CD4-positive, CD25-positive, alpha-beta regulatory T cell (primary cell): Measurements from ENCODE around the gene GALNT2. TPM values are rescaled to one million over a fixed set of nuclear protein-coding genes. Genes with fewer than 3 reads are reported as not detected.

ENCODE experiments used
- ATAC-seq, 2 donors: fragments of 150-1000 bp; cut with Tn5 transposase; one replicate each; pipeline ENCODE4 v1.10.0; 2021; ENCODE audit warnings: low read depth in 2 of 2, moderate number of reproducible peaks in 2 of 2, moderate library complexity in 1 of 2
- DNase-seq, 3 donors: peaks; one replicate each; pipeline versions ENCODE4 v3.0.0 to v3.0.0-alpha.2; 2012 to 2022; ENCODE audit warnings: mixed read lengths in 1 of 3
- H3K27ac ChIP-seq: one replicate; pipeline ENCODE4 v1.7.0; 2013; ENCODE audit warnings: mild to moderate bottlenecking, low read length; ENCODE audit not compliant: insufficient read depth, poor library complexity, severe bottlenecking
- H3K27me3 ChIP-seq: one replicate; pipeline ENCODE4 v1.7.0; 2013; ENCODE audit warnings: low read length; ENCODE audit not compliant: control insufficient read depth, insufficient read depth
- H3K36me3 ChIP-seq: one replicate; pipeline ENCODE4 v1.7.0; 2013; ENCODE audit warnings: mild to moderate bottlenecking, low read length, moderate library complexity; ENCODE audit not compliant: control insufficient read depth, insufficient read depth
- H3K4me1 ChIP-seq: 2 replicates; pipeline ENCODE4 v1.7.0; 2013; ENCODE audit warnings: mild to moderate bottlenecking, low read length; ENCODE audit not compliant: insufficient read depth, control insufficient read depth, poor library complexity, severe bottlenecking
- H3K4me3 ChIP-seq: one replicate; pipeline ENCODE4 v1.7.0; 2013; ENCODE audit warnings: low read depth, mild to moderate bottlenecking, low read length, moderate library complexity
- H3K9me3 ChIP-seq, 2 experiments: 1 replicate in 1 of 2; 2 replicates in 1 of 2; pipeline ENCODE4 v1.7.0; 2013; ENCODE audit warnings: low read length in 2 of 2, mild to moderate bottlenecking in 1 of 2, moderate library complexity in 1 of 2; ENCODE audit not compliant: control insufficient read depth in 2 of 2
- H3K27ac Mint-ChIP-seq, 3 donors: one replicate each; pipeline ENCODE4 v1.8.0; 2020 to 2022; ENCODE audit warnings: mild to moderate bottlenecking in 3 of 3, mixed read lengths in 3 of 3, moderate library complexity in 2 of 3
- H3K27me3 Mint-ChIP-seq: one replicate; pipeline ENCODE4 v1.8.0; 2022; ENCODE audit warnings: mild to moderate bottlenecking, mixed read lengths
- H3K36me3 Mint-ChIP-seq: one replicate; pipeline ENCODE4 v1.8.0; 2020; ENCODE audit warnings: mixed read lengths
- H3K4me1 Mint-ChIP-seq, 4 donors: one replicate each; pipeline ENCODE4 v1.8.0; 2020 to 2022; ENCODE audit warnings: mixed read lengths in 4 of 4, mild to moderate bottlenecking in 1 of 4
- H3K4me3 Mint-ChIP-seq, 4 donors: one replicate each; pipeline ENCODE4 v1.8.0; 2020 to 2022; ENCODE audit warnings: mild to moderate bottlenecking in 4 of 4, mixed read lengths in 4 of 4, moderate library complexity in 3 of 4
- H3K9me3 Mint-ChIP-seq, 7 donors: one replicate each; pipeline ENCODE4 v1.8.0; 2020 to 2022; ENCODE audit warnings: mixed read lengths in 7 of 7, mild to moderate bottlenecking in 3 of 7, moderate library complexity in 2 of 7
- polyA plus RNA-seq, 4 donors: library from polyadenylated mRNA; unstranded; fragments of 300-500 nt; fragmentation: Illumina TruSeq; gene quantifications; one replicate each; pipeline ENCODE4 v1.2.3, GENCODE V29; 2021
- total RNA-seq: library from RNA; stranded (reverse); gene quantifications from one replicate; pipeline ENCODE4 v1.2.3, GENCODE V29; 2022

GALNT2 gene
- total and polyA plus RNA-seq, 5 donors from 2014 or later: 10.9 to 15.8 (median 13.1) TPM

DNA sequence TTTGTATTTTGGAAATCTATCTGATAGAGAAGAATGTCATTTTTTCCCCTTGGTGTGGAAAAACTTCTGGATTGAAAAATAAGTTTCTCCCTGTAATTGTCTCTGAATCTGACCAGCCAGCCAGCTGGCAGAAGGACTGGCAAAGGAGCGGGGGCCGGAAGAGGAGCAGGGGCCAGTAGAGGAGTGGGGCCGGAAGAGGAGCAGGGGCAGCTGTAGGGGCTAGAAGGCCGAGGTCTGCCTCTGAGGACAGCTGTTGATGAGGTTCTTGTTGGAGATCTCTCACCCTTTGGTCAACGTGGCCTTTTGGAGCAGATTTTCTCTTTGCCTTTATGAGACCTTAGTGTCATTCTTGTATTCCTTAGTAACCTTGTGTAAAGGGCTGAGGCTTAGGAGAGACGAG lies 121.8 kb downstream of the GALNT2 start:
- H3K36me3 ChIP-seq: no peaks in the 10 kb centered on the region
- H3K27ac ChIP-seq: no peak overlapping the region
- no peaks in the 10 kb centered on the region for H3K9me3 ChIP-seq
- no peak overlapping the region for H3K4me3 Mint-ChIP-seq
- no peak overlapping the region for H3K4me3 ChIP-seq
- DNase-seq (no peak), ATAC-seq (no peak)
- H3K36me3 Mint-ChIP-seq: peaks cover 27% of the 10 kb centered on the region
- no peaks in the 10 kb centered on the region for H3K27me3 ChIP-seq
- peaks cover 0 to 2% (median 0%) of the 10 kb centered on the region in 7 donors for H3K9me3 Mint-ChIP-seq
- no peaks in the 10 kb centered on the region for H3K27me3 Mint-ChIP-seq
- H3K27ac Mint-ChIP-seq: no peak overlapping the region
- peaks cover 10% of the 10 kb centered on the region for H3K4me1 ChIP-seq
- H3K4me1 Mint-ChIP-seq: peaks cover 21 to 32% (median 27%) of the 10 kb centered on the region in 4 donors

- Histone ChIP-seq H3K27me3 (no peaks in the 10 kb centered on the region), H3K4me1 (peaks cover 10% of the 10 kb centered on the region), H3K9me3 (no peaks in the 10 kb centered on the region), H3K4me3 (no peak overlapping the region), H3K27ac (no peak overlapping the region), H3K36me3 (no peaks in the 10 kb centered on the region)
- Mint-ChIP-seq H3K27ac (peak overlapping the region in 1 of 3 donors; percentile 55), H3K36me3 (peaks cover 28% of the 10 kb centered on the region), H3K4me3 (no peak overlapping the region), H3K27me3 (no peaks in the 10 kb centered on the region), H3K4me1 (peaks cover 20 to 32% (median 28%) of the 10 kb centered on the region in 4 donors), H3K9me3 (peaks cover 0 to 2% (median 0%) of the 10 kb centered on the region in 7 donors)
- ATAC-seq (no peak), DNase-seq (no peak)
Measured at GRCh38 chr1:230189341-230189740, 122.3 kb downstream of the GALNT2 start.

DNA sequence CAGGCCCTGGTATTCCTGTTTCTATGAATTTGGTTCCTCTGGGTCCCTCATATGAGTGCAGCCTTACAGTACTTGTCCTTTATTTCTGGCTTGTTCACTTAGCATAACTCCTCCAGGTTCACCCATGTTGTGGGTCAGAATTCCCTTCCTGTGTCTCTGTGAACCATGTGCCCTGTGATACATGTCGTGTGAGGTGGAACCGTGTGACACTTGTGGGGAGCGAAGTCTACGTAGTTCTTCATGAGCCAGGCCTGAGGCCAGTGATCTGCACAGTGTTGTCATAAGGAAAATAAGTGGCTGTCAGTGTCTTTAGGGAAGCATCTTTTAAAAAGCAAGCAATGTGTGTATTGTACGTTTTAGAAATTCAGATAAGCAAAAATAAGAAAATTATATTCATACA lies 122.8 kb downstream of the GALNT2 start:
- H3K27ac Mint-ChIP-seq: peak overlapping the region in 1 of 3 donors; percentile 55
- DNase-seq: no peak
- H3K36me3 Mint-ChIP-seq: peaks cover 25% of the 10 kb centered on the region
- no peaks in the 10 kb centered on the region for H3K36me3 ChIP-seq
- peaks cover 0 to under 1% (median 0%) of the 10 kb centered on the region in 7 donors for H3K9me3 Mint-ChIP-seq
- H3K4me3 ChIP-seq: no peak overlapping the region
- no peak overlapping the region for H3K4me3 Mint-ChIP-seq
- H3K27me3 ChIP-seq: no peaks in the 10 kb centered on the region
- peaks cover 15 to 27% (median 26%) of the 10 kb centered on the region in 4 donors for H3K4me1 Mint-ChIP-seq
- peaks cover 10% of the 10 kb centered on the region for H3K4me1 ChIP-seq
- no peaks in the 10 kb centered on the region for H3K9me3 ChIP-seq
- no peak overlapping the region for H3K27ac ChIP-seq
- ATAC-seq: no peak
- H3K27me3 Mint-ChIP-seq: no peaks in the 10 kb centered on the region

DNA sequence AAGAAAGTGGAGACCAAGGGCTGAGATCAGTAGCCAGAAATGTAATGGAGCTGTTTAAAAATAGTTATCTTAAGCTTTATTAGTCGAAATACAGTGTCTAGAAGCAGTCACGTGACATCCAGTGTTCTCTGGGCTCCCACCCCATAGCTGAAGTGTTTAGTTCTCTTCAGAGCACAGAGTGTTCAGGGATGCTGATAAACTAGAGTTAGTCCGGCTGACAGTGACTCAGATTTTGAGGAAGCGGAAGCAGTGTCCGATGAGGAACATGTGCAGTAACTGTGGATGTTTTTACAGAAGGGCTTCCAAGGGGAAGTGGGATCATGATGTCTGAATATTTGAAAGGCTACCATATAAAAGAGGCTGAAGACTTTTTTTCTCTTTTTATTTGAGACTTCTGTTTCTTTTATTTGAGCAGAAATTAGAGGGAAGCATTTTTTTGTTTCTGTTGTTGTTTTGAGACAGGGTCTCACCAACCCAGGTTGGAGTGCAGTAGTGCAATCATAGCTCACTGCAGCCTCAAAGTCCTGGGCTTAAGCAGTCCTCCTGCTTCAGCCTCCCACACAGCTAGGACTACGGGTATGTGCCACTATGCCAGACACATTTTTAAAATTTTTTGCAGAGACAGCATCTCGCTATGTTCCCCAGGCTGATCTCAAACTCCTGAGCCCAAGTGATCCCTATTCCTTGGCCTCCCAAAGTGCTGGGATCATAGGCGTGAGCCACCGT lies 124.2 kb downstream of the GALNT2 start:
- Mint-ChIP-seq H3K9me3 (no peaks in the 10 kb centered on the region), H3K27ac (peak overlapping the region in 2 of 3 donors; percentile 2 to 11), H3K4me1 (peaks cover 7 to 17% (median 14%) of the 10 kb centered on the region in 4 donors), H3K36me3 (peaks cover 22% of the 10 kb centered on the region), H3K4me3 (no peak overlapping the region), H3K27me3 (peaks cover 5% of the 10 kb centered on the region)
- no peak overlapping the region for H3K4me3 ChIP-seq
- H3K27ac ChIP-seq: no peak overlapping the region
- H3K27me3 ChIP-seq: no peaks in the 10 kb centered on the region
- DNase-seq (no peak), ATAC-seq (peak in 1 of 2 donors; percentile 50)
- H3K36me3 ChIP-seq: no peaks in the 10 kb centered on the region
- H3K4me1 ChIP-seq: peaks cover 10% of the 10 kb centered on the region
- no peaks in the 10 kb centered on the region for H3K9me3 ChIP-seq

- H3K4me1 Mint-ChIP-seq: peaks cover 4 to 13% (median 9%) of the 10 kb centered on the region in 4 donors
- no peak overlapping the region for H3K27ac ChIP-seq
Measured at GRCh38 chr1:230191855-230192254, 124.8 kb downstream of the GALNT2 start.

GRCh38 chr1:230194525-230194924 lies 127.5 kb downstream of the GALNT2 start:
- H3K4me1 Mint-ChIP-seq: peaks cover 0 to 12% (median 3%) of the 10 kb centered on the region in 4 donors

More at GRCh38 chr1:230191855-230192254, 124.8 kb downstream of the GALNT2 start:
- ATAC-seq (no peak), DNase-seq (no peak)
- H3K4me1 ChIP-seq: peaks cover 5% of the 10 kb centered on the region
- no peak overlapping the region for H3K4me3 Mint-ChIP-seq
- H3K36me3 Mint-ChIP-seq: peaks cover 20% of the 10 kb centered on the region
- H3K27me3 ChIP-seq: no peaks in the 10 kb centered on the region
- no peaks in the 10 kb centered on the region for H3K9me3 Mint-ChIP-seq
- H3K27me3 Mint-ChIP-seq: peaks cover 5% of the 10 kb centered on the region
- no peaks in the 10 kb centered on the region for H3K36me3 ChIP-seq
- no peak overlapping the region for H3K4me3 ChIP-seq
- no peak overlapping the region for H3K27ac Mint-ChIP-seq
- no peaks in the 10 kb centered on the region for H3K9me3 ChIP-seq

GRCh38 chr1:230195199-230195598 lies 128.2 kb downstream of the GALNT2 start:
- Histone ChIP-seq H3K27ac (no peak overlapping the region), H3K9me3 (no peaks in the 10 kb centered on the region), H3K4me3 (no peak overlapping the region), H3K4me1 (no peaks in the 10 kb centered on the region), H3K36me3 (no peaks in the 10 kb centered on the region), H3K27me3 (no peaks in the 10 kb centered on the region)
- Mint-ChIP-seq H3K4me3 (peak overlapping the region in 1 of 4 donors; percentile 1), H3K36me3 (peaks cover 25% of the 10 kb centered on the region), H3K4me1 (peaks cover 0 to 12% (median 1%) of the 10 kb centered on the region in 4 donors), H3K9me3 (no peaks in the 10 kb centered on the region), H3K27me3 (peaks cover 5% of the 10 kb centered on the region), H3K27ac (peak overlapping the region in 2 of 3 donors; percentile 26 to 52)
- no peak for ATAC-seq
- DNase-seq: no peak

More at GRCh38 chr1:230194525-230194924, 127.5 kb downstream of the GALNT2 start:
- DNase-seq: no peak
- no peaks in the 10 kb centered on the region for H3K9me3 ChIP-seq
- Mint-ChIP-seq H3K4me3 (no peak overlapping the region), H3K27ac (peak overlapping the region in 1 of 3 donors; percentile 52), H3K27me3 (peaks cover 5% of the 10 kb centered on the region), H3K36me3 (peaks cover 25% of the 10 kb centered on the region), H3K9me3 (no peaks in the 10 kb centered on the region)
- H3K36me3 ChIP-seq: no peaks in the 10 kb centered on the region
- no peak overlapping the region for H3K4me3 ChIP-seq
- ATAC-seq: no peak
- H3K4me1 ChIP-seq: no peaks in the 10 kb centered on the region
- H3K27ac ChIP-seq: no peak overlapping the region
- H3K27me3 ChIP-seq: no peaks in the 10 kb centered on the region

DNA sequence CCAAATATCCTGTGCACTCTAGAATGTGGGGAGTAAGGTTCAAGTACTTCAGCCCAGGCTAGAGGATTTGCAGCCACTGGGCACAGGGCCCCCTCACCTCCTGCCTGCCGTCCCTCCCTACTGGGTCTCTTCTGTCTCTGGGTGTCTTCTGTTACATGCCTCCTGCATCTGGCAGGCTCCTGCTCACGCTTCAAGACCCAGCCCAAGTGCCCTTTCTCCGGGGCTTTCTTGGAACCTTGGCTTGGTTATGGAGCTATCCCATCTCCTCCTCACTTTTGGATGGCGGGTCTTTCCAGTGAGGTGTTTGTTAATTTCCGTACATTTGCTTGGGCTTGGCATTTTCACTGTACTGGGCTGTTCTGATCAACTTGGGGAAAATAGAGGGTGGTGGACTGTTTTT lies 129.0 kb downstream of the GALNT2 start:
- Mint-ChIP-seq H3K9me3 (no peaks in the 10 kb centered on the region), H3K27ac (no peak overlapping the region), H3K27me3 (peaks cover 5% of the 10 kb centered on the region), H3K36me3 (peaks cover 25% of the 10 kb centered on the region), H3K4me3 (no peak overlapping the region), H3K4me1 (peaks cover 0 to 12% (median 1%) of the 10 kb centered on the region in 4 donors)
- no peaks in the 10 kb centered on the region for H3K36me3 ChIP-seq
- H3K27ac ChIP-seq: no peak overlapping the region
- no peaks in the 10 kb centered on the region for H3K4me1 ChIP-seq
- no peak for DNase-seq
- H3K9me3 ChIP-seq: no peaks in the 10 kb centered on the region
- no peaks in the 10 kb centered on the region for H3K27me3 ChIP-seq
- ATAC-seq: no peak
- no peak overlapping the region for H3K4me3 ChIP-seq
